Mesothelial cell of epicardium (in vitro differentiated cells): ENCODE results near the gene TMBIM4. TPM values are rescaled to one million over a fixed set of nuclear protein-coding genes. Genes with fewer than 3 reads are reported as not detected.

Experiments used
- DNase-seq, 2 experiments: peaks; one replicate each; pipeline ENCODE4 v3.0.0; 2021; ENCODE audit warnings: low spot score in 2 of 2; ENCODE audit not compliant: unreplicated experiment in 2 of 2
- H3K27ac Mint-ChIP-seq: 2 replicates; pipeline ENCODE4 v1.8.0; 2021; ENCODE audit warnings: mixed read lengths
- H3K27me3 Mint-ChIP-seq: 2 replicates; pipeline ENCODE4 v1.8.0; 2021; ENCODE audit warnings: low read depth, mixed read lengths
- H3K36me3 Mint-ChIP-seq: 2 replicates; pipeline ENCODE4 v1.8.0; 2021; ENCODE audit warnings: mixed read lengths
- H3K4me1 Mint-ChIP-seq: 2 replicates; pipeline ENCODE4 v1.8.0; 2021; ENCODE audit warnings: mixed read lengths
- H3K4me3 Mint-ChIP-seq: 2 replicates; pipeline ENCODE4 v1.8.0; 2021; ENCODE audit warnings: mild to moderate bottlenecking, moderate library complexity, mixed read lengths
- H3K9me3 Mint-ChIP-seq: 2 replicates; pipeline ENCODE4 v1.8.0; 2021; ENCODE audit warnings: mixed read lengths
- CTCF ChIP-seq: fragments of 200-600 bp; sonication (generic); IDR thresholded peaks from one replicate; pipeline ENCODE4 v1.5.0; 2021; ENCODE audit warnings: antibody characterized with exemption; ENCODE audit not compliant: unreplicated experiment
- total RNA-seq: library from RNA; stranded (reverse); gene quantifications from 3 replicates; pipeline ENCODE4 v1.2.1, GENCODE V29; 2021

The TMBIM4 gene
- total RNA-seq, 1 donor from 2014 or later: 31.0 TPM

- Mint-ChIP-seq H3K9me3 (no peaks in the 10 kb centered on the region), H3K27ac (no peak overlapping the region), H3K27me3 (peaks cover 1% of the 10 kb centered on the region), H3K36me3 (peaks cover 11% of the 10 kb centered on the region), H3K4me1 (no peaks in the 10 kb centered on the region), H3K4me3 (no peak overlapping the region)
- TF ChIP-seq CTCF: no peak
- no peak for DNase-seq
These were observed 15.0 kb downstream of the TMBIM4 start for GRCh38 chr12:66154776-66155175.

- no peak for DNase-seq
- no peak for TF ChIP-seq CTCF
- Mint-ChIP-seq H3K36me3 (peaks cover 2% of the 10 kb centered on the region), H3K27ac (no peak overlapping the region), H3K9me3 (no peaks in the 10 kb centered on the region), H3K4me3 (no peak overlapping the region), H3K27me3 (peaks cover 1% of the 10 kb centered on the region), H3K4me1 (no peaks in the 10 kb centered on the region)
These were observed 17.1 kb downstream of the TMBIM4 start for GRCh38 chr12:66152732-66153131.

GRCh38 chr12:66149702-66150398 lies 19.9 kb downstream of the TMBIM4 start:
- H3K4me3 Mint-ChIP-seq: no peak overlapping the region
- no peak overlapping the region for H3K27ac Mint-ChIP-seq
- peaks cover 2% of the 10 kb centered on the region for H3K4me1 Mint-ChIP-seq
- peaks cover 5% of the 10 kb centered on the region for H3K36me3 Mint-ChIP-seq
- TF ChIP-seq CTCF: peak; percentile 45
- DNase-seq: no peak
- H3K9me3 Mint-ChIP-seq: no peaks in the 10 kb centered on the region
- H3K27me3 Mint-ChIP-seq: no peaks in the 10 kb centered on the region

- no peaks in the 10 kb centered on the region for H3K27me3 Mint-ChIP-seq
- H3K9me3 Mint-ChIP-seq: peaks cover 27% of the 10 kb centered on the region
- H3K27ac Mint-ChIP-seq: peak overlapping the region; percentile 78
- peaks cover 5% of the 10 kb centered on the region for H3K4me1 Mint-ChIP-seq
- peaks cover 36% of the 10 kb centered on the region for H3K36me3 Mint-ChIP-seq
- no peak for TF ChIP-seq CTCF
- no peak overlapping the region for H3K4me3 Mint-ChIP-seq
- DNase-seq: no peak
These were observed 24.7 kb downstream of the TMBIM4 start for GRCh38 chr12:66144791-66145754.

GRCh38 chr12:66143868-66144267 lies 25.9 kb downstream of the TMBIM4 start:
- peaks cover 5% of the 10 kb centered on the region for H3K4me1 Mint-ChIP-seq
- H3K9me3 Mint-ChIP-seq: peaks cover 37% of the 10 kb centered on the region
- H3K36me3 Mint-ChIP-seq: peaks cover 45% of the 10 kb centered on the region
- H3K27me3 Mint-ChIP-seq: no peaks in the 10 kb centered on the region
- TF ChIP-seq CTCF: no peak
- DNase-seq: no peak
- H3K4me3 Mint-ChIP-seq: no peak overlapping the region
- no peak overlapping the region for H3K27ac Mint-ChIP-seq
